Tibial artery (tissue), 4 donors: ENCODE results near the gene OPCML.

Experiments used
- DNase-seq, 2 donors: peaks; one replicate each; pipeline ENCODE4 v3.0.0-alpha.2; 2019
- H3K27ac ChIP-seq, 2 donors: fragments of 200-600 bp; sonication (generic) in 1 of 2; 1 replicate in 1 of 2; 2 replicates in 1 of 2; pipeline ENCODE4 v1.5.1; 2018 to 2019; ENCODE audit warnings: mild to moderate bottlenecking in 1 of 2
- H3K27me3 ChIP-seq, 2 donors: fragments of 200-600 bp; sonication (generic) in 1 of 2; one replicate each; pipeline versions ENCODE4 v1.5.1 to v1.6.0; 2016 to 2019
- H3K36me3 ChIP-seq, 3 donors: fragments of 200-600 bp; sonication (generic) in 2 of 3; one replicate each; pipeline ENCODE4 v1.5.1; 2016 to 2019; ENCODE audit warnings: mild to moderate bottlenecking in 2 of 3
- H3K4me1 ChIP-seq, 4 donors: fragments of 200-600 bp; sonication (generic) in 2 of 4; 1 replicate in 3 of 4; 2 replicates in 1 of 4; pipeline ENCODE4 v1.5.1; 2016 to 2019
- H3K4me3 ChIP-seq, 2 donors: fragments of 200-600 bp; sonication (generic) in 1 of 2; 1 replicate in 1 of 2; 2 replicates in 1 of 2; pipeline ENCODE4 v1.5.1; 2018 to 2019; ENCODE audit warnings: mild to moderate bottlenecking in 2 of 2
- H3K9me3 ChIP-seq, 3 donors: fragments of 200-600 bp; sonication (generic) in 1 of 3; one replicate each; pipeline ENCODE4 v1.5.1; 2016 to 2019
- intact Hi-C: fragments of 100-400 bp; cut with DNase I; formaldehyde crosslinking; loops from one replicate; pipeline ENCODE4 v1.15.0; 2023; ENCODE audit warnings: low total_unique reads
- TF ChIP-seq, protein P1 (sequence below), 2 experiments: fragments of 200-600 bp in 1 of 2; fragments of 450-650 bp in 1 of 2; IDR thresholded peaks; one replicate each; pipeline ENCODE4 v1.5.1; 2017 to 2019; ENCODE audit warnings: antibody characterized with exemption in 2 of 2, mild to moderate bottlenecking in 1 of 2, moderate library complexity in 1 of 2

OPCML gene

GRCh38 chr11:132683602-132684001 is 848.7 kb downstream of the OPCML start:
- Histone ChIP-seq H3K4me3 (no peak overlapping the region), H3K36me3 (no peaks in the 10 kb centered on the region), H3K27ac (no peak overlapping the region), H3K27me3 (no peaks in the 10 kb centered on the region), H3K4me1 (no peaks in the 10 kb centered on the region), H3K9me3 (peaks cover 0 to 9% (median 3%) of the 10 kb centered on the region in 3 donors)
- TF ChIP-seq, protein P1, sequence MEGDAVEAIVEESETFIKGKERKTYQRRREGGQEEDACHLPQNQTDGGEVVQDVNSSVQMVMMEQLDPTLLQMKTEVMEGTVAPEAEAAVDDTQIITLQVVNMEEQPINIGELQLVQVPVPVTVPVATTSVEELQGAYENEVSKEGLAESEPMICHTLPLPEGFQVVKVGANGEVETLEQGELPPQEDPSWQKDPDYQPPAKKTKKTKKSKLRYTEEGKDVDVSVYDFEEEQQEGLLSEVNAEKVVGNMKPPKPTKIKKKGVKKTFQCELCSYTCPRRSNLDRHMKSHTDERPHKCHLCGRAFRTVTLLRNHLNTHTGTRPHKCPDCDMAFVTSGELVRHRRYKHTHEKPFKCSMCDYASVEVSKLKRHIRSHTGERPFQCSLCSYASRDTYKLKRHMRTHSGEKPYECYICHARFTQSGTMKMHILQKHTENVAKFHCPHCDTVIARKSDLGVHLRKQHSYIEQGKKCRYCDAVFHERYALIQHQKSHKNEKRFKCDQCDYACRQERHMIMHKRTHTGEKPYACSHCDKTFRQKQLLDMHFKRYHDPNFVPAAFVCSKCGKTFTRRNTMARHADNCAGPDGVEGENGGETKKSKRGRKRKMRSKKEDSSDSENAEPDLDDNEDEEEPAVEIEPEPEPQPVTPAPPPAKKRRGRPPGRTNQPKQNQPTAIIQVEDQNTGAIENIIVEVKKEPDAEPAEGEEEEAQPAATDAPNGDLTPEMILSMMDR (IDR thresholded peaks at IDR 0.05), result no peak
- intact Hi-C loops, result no loop called here
- DNase-seq, result no peak

- Histone ChIP-seq H3K4me1 (no peaks in the 10 kb centered on the region), H3K4me3 (no peak overlapping the region), H3K36me3 (no peaks in the 10 kb centered on the region), H3K9me3 (peaks cover 0 to 9% (median 3%) of the 10 kb centered on the region in 3 donors), H3K27ac (no peak overlapping the region), H3K27me3 (no peaks in the 10 kb centered on the region)
- DNase-seq, result no peak
- TF ChIP-seq, protein P1 (IDR thresholded peaks at IDR 0.05), result no peak
- intact Hi-C loops, result no loop called here
Measured at GRCh38 chr11:132681971-132682370, 850.3 kb downstream of the OPCML start.

GRCh38 chr11:132680584-132680983 is 851.7 kb downstream of the OPCML start:
- DNase-seq, result no peak
- H3K4me3 ChIP-seq, result no peak overlapping the region
- TF ChIP-seq, protein P1 (IDR thresholded peaks at IDR 0.05), result no peak
- intact Hi-C loops, result no loop called here
- no peaks in the 10 kb centered on the region for H3K4me1 ChIP-seq
- peaks cover 0 to 9% (median 3%) of the 10 kb centered on the region in 3 donors for H3K9me3 ChIP-seq
- no peaks in the 10 kb centered on the region for H3K36me3 ChIP-seq
- no peak overlapping the region for H3K27ac ChIP-seq
- H3K27me3 ChIP-seq, result no peaks in the 10 kb centered on the region

DNA sequence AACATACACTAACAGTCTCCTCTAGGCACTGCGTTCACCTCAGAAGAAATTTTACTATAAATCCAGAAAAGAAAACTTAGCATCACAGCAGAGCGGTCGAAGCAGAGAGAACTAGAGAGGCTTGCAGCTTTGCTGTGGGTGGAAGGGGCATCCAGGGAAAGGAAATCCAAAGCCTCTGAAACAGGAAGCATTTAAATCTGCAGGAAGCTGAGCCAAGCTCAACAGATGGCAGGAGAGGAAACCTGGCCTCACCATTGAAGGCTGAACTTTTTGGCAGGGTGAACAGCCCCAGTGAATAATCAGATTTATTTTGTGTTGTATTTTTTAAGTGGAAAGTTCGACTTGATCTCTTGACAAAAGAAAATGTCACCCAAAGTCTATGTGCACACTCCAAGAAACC is 858.1 kb downstream of the OPCML start:
- H3K4me1 ChIP-seq, result no peaks in the 10 kb centered on the region
- TF ChIP-seq, protein P1 (IDR thresholded peaks at IDR 0.05), result no peak
- no peaks in the 10 kb centered on the region for H3K9me3 ChIP-seq
- no peak overlapping the region for H3K4me3 ChIP-seq
- intact Hi-C loops, result no loop called here
- no peaks in the 10 kb centered on the region for H3K36me3 ChIP-seq
- H3K27me3 ChIP-seq, result no peaks in the 10 kb centered on the region
- DNase-seq, result no peak
- H3K27ac ChIP-seq, result no peak overlapping the region

DNA sequence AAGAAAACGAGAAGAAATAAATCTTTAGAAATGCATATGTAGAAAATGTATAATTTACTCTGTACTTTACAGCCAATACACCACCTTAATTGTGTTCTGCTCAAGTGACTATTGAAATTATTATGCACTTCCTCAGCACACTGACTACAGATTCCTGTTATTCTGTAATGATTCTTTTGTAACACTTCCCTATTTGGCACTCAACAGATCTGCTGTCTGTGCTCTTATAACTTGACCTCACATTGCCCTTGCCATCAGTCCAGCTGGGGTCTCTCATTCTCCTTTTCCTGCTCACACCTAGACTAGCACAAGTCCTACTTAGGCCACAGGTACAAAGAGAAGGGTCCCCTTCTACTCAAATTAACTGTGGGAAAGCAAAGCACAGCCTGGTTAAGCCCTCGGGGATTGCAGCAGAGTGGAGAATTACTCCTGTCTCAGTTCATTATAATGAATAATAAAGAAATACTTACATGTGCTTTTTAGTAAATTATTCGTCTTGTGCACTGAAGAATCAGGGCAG is 860.4 kb downstream of the OPCML start:
- no peak for DNase-seq
- Histone ChIP-seq H3K36me3 (no peaks in the 10 kb centered on the region), H3K9me3 (no peaks in the 10 kb centered on the region), H3K4me3 (no peak overlapping the region), H3K4me1 (no peaks in the 10 kb centered on the region), H3K27me3 (no peaks in the 10 kb centered on the region), H3K27ac (no peak overlapping the region)
- intact Hi-C loops, result no loop called here
- TF ChIP-seq, protein P1 (IDR thresholded peaks at IDR 0.05), result no peak
